DOHH2 (cell line): Measurements from ENCODE around the gene PROZ.

Experiments
- H3F3A ChIP-seq: fragments of 200-600 bp; sonication (generic), shearing (Covaris generic); 2 replicates; pipeline ENCODE4 v1.6.0; 2016; ENCODE audit warnings: antibody characterized with exemption, mild to moderate bottlenecking; ENCODE audit not compliant: control insufficient read depth, insufficient read depth
- H3K27ac ChIP-seq: fragments of 200-600 bp; sonication (generic); 2 replicates; pipeline ENCODE4 v1.5.1; 2014; ENCODE audit warnings: low read depth, mild to moderate bottlenecking, low read length, moderate library complexity
- H3K27me3 ChIP-seq: fragments of 200-600 bp; sonication (generic); 2 replicates; pipeline ENCODE4 v1.6.1; 2014; ENCODE audit warnings: mild to moderate bottlenecking, low read length, mixed read lengths; ENCODE audit not compliant: control insufficient read depth
- H3K36me3 ChIP-seq: fragments of 200-600 bp; sonication (generic); 2 replicates; pipeline ENCODE4 v1.6.1; 2014; ENCODE audit warnings: mild to moderate bottlenecking, low read length, moderate library complexity, mixed read lengths; ENCODE audit not compliant: control insufficient read depth
- H3K4me1 ChIP-seq: fragments of 200-600 bp; sonication (generic); 2 replicates; pipeline ENCODE4 v1.6.1; 2014; ENCODE audit warnings: mild to moderate bottlenecking, low read length, mixed read lengths; ENCODE audit not compliant: control insufficient read depth
- H3K4me2 ChIP-seq: fragments of 200-600 bp; sonication (generic); 2 replicates; pipeline ENCODE4 v1.6.0; 2014; ENCODE audit warnings: mild to moderate bottlenecking, low read length, moderate library complexity
- H3K4me3 ChIP-seq: fragments of 200-600 bp; sonication (generic); 2 replicates; pipeline ENCODE4 v1.5.1; 2014; ENCODE audit warnings: mild to moderate bottlenecking, low read length, mixed read lengths
- H3K79me2 ChIP-seq: fragments of 200-600 bp; sonication (generic); 2 replicates; pipeline ENCODE4 v1.6.1; 2014; ENCODE audit warnings: mild to moderate bottlenecking, low read length, mixed read lengths; ENCODE audit not compliant: control insufficient read depth
- H3K9me2 ChIP-seq: fragments of 200-600 bp; sonication (generic); replicated peaks from 2 replicates; pipeline ENCODE4 v1.6.1; 2014; ENCODE audit warnings: mild to moderate bottlenecking, low read length, mixed read lengths; ENCODE audit not compliant: control insufficient read depth
- H3K9me3 ChIP-seq: fragments of 200-600 bp; sonication (generic); 2 replicates; pipeline ENCODE4 v1.6.1; 2014; ENCODE audit warnings: antibody characterized with exemption, low read length, mixed read lengths; ENCODE audit not compliant: control insufficient read depth, insufficient read depth
- H4K20me1 ChIP-seq: fragments of 200-600 bp; sonication (generic); 2 replicates; pipeline ENCODE4 v1.6.0; 2014; ENCODE audit warnings: low read depth, mild to moderate bottlenecking, antibody characterized with exemption, low read length, moderate library complexity; ENCODE audit not compliant: control insufficient read depth, insufficient read depth
- CTCF ChIP-seq: fragments of 200-600 bp; sonication (generic); IDR thresholded peaks from one replicate; pipeline ENCODE4 v1.5.1; 2014; ENCODE audit warnings: antibody characterized with exemption, mild to moderate bottlenecking, low read depth, low read length; ENCODE audit not compliant: poor library complexity, severe bottlenecking
- EZH2phosphoT487 ChIP-seq: fragments of 200-600 bp; sonication (generic); IDR thresholded peaks from 2 replicates; pipeline ENCODE4 v1.6.1; 2017; ENCODE audit warnings: borderline replicate concordance, mild to moderate bottlenecking, antibody characterized with exemption, low read length, moderate library complexity, mixed read lengths

The PROZ gene

GRCh38 chr13:113162783-113163685, 4.6 kb downstream of the PROZ start:
- no peaks in the 10 kb centered on the region for H3K79me2 ChIP-seq
- no peaks in the 10 kb centered on the region for H4K20me1 ChIP-seq
- H3K4me3 ChIP-seq, result no peak overlapping the region
- peak overlapping the region; percentile 47 for H3K27ac ChIP-seq
- 0 out of 2 replicates have a peak, but pooled peaks cover 2% of the 10 kb centered on the region for H3K36me3 ChIP-seq
- no peaks in the 10 kb centered on the region for H3K9me3 ChIP-seq
- TF ChIP-seq CTCF (no peak), EZH2phosphoT487 (no peak)
- peaks cover 20% of the 10 kb centered on the region for H3F3A ChIP-seq
- no peaks in the 10 kb centered on the region for H3K9me2 ChIP-seq
- H3K4me2 ChIP-seq, result peak overlapping the region; percentile 26; the same call in 1 of the 2 replicates
- H3K4me1 ChIP-seq, result peaks cover 25% of the 10 kb centered on the region
- no peaks in the 10 kb centered on the region for H3K27me3 ChIP-seq

- H3K4me3 ChIP-seq, result no peak overlapping the region
- no peaks in the 10 kb centered on the region for H4K20me1 ChIP-seq
- TF ChIP-seq CTCF (no peak), EZH2phosphoT487 (no peak)
- no peaks in the 10 kb centered on the region for H3K9me2 ChIP-seq
- H3K4me1 ChIP-seq, result peaks cover 22% of the 10 kb centered on the region
- no peak overlapping the region for H3K27ac ChIP-seq
- H3K27me3 ChIP-seq, result no peaks in the 10 kb centered on the region
- no peaks in the 10 kb centered on the region for H3K79me2 ChIP-seq
- peaks cover 11% of the 10 kb centered on the region for H3K36me3 ChIP-seq
- H3K9me3 ChIP-seq, result no peaks in the 10 kb centered on the region
- H3F3A ChIP-seq, result peaks cover 20% of the 10 kb centered on the region
- H3K4me2 ChIP-seq, result no peak overlapping the region
Observed at GRCh38 chr13:113164492-113164891, 6.0 kb downstream of the PROZ start.

- Histone ChIP-seq H3K4me3 (no peak overlapping the region), H3K9me3 (no peaks in the 10 kb centered on the region), H4K20me1 (no peaks in the 10 kb centered on the region), H3K27me3 (no peaks in the 10 kb centered on the region), H3K79me2 (no peaks in the 10 kb centered on the region), H3F3A (peaks cover 10% of the 10 kb centered on the region), H3K36me3 (peaks cover 19% of the 10 kb centered on the region), H3K27ac (no peak overlapping the region), H3K9me2 (no peaks in the 10 kb centered on the region), H3K4me2 (no peak overlapping the region), H3K4me1 (peaks cover 13% of the 10 kb centered on the region)
- TF ChIP-seq EZH2phosphoT487 (no peak), CTCF (no peak)
Observed at GRCh38 chr13:113166266-113166665, 7.8 kb downstream of the PROZ start.
